H9 (cell line): ENCODE results near the gene SUN2. TPM values are rescaled to one million over a fixed set of nuclear protein-coding genes. Genes with fewer than 3 reads are reported as not detected.

Experiments
- DNase-seq: peaks from one replicate; pipeline ENCODE4 v3.0.0-alpha.2; 2017
- H2AFZ ChIP-seq: one replicate; pipeline ENCODE4 v1.6.1; 2013; ENCODE audit warnings: mild to moderate bottlenecking, low read length, control low read depth, moderate library complexity
- H2AK5ac ChIP-seq: 2 replicates; pipeline ENCODE4 v1.6.1; 2013; ENCODE audit warnings: low read length, control low read depth, mixed read lengths; ENCODE audit not compliant: insufficient read length
- H2BK120ac ChIP-seq: one replicate; pipeline ENCODE4 v1.6.1; 2013; ENCODE audit warnings: low read depth, mild to moderate bottlenecking, low read length, control low read depth, inconsistent platforms; ENCODE audit not compliant: poor library complexity, severe bottlenecking
- H2BK12ac ChIP-seq: 2 replicates; pipeline ENCODE4 v1.6.1; 2013; ENCODE audit warnings: low read length, control low read depth, mixed read lengths, low read depth; ENCODE audit not compliant: insufficient read length
- H2BK15ac ChIP-seq: 2 replicates; pipeline ENCODE4 v1.6.1; 2013; ENCODE audit warnings: low read depth, low read length, control low read depth
- H2BK20ac ChIP-seq: one replicate; pipeline ENCODE4 v1.6.1; 2013; ENCODE audit warnings: low read depth, mild to moderate bottlenecking, low read length, control low read depth, inconsistent platforms; ENCODE audit not compliant: poor library complexity, severe bottlenecking
- H2BK5ac ChIP-seq: 2 replicates; pipeline ENCODE4 v1.6.1; 2013; ENCODE audit warnings: low read length, control low read depth, mixed read lengths; ENCODE audit not compliant: insufficient read length
- H3K14ac ChIP-seq: 2 replicates; pipeline ENCODE4 v1.6.1; 2013; ENCODE audit warnings: low read length, control low read depth; ENCODE audit not compliant: insufficient read depth
- H3K18ac ChIP-seq: 2 replicates; pipeline ENCODE4 v1.6.1; 2013; ENCODE audit warnings: low read depth, mild to moderate bottlenecking, mixed read lengths, low read length, control low read depth; ENCODE audit not compliant: insufficient read length
- H3K23ac ChIP-seq: 2 replicates; pipeline ENCODE4 v1.6.1; 2013; ENCODE audit warnings: low read length, control low read depth, mixed read lengths, low read depth; ENCODE audit not compliant: insufficient read length
- H3K23me2 ChIP-seq: 2 replicates; pipeline ENCODE4 v1.6.1; 2013; ENCODE audit warnings: low read depth, mild to moderate bottlenecking, mixed read lengths, low read length, control low read depth; ENCODE audit not compliant: insufficient read length, poor library complexity, severe bottlenecking
- H3K27ac ChIP-seq: 2 replicates; pipeline ENCODE4 v1.5.1; 2013; ENCODE audit warnings: low read length, control low read depth, mixed read lengths, low read depth; ENCODE audit not compliant: insufficient read length
- H3K27me3 ChIP-seq: 2 replicates; pipeline ENCODE4 v1.6.1; 2013; ENCODE audit warnings: low read length, control low read depth, inconsistent platforms; ENCODE audit not compliant: insufficient read depth
- H3K4ac ChIP-seq: 2 replicates; pipeline ENCODE4 v1.6.1; 2013; ENCODE audit warnings: low read depth, mild to moderate bottlenecking, control low read depth, inconsistent platforms, low read length, moderate library complexity
- H3K4me1 ChIP-seq: 2 replicates; pipeline ENCODE4 v1.6.1; 2013; ENCODE audit warnings: low read length, control low read depth, inconsistent platforms; ENCODE audit not compliant: insufficient read depth
- H3K4me2 ChIP-seq: 2 replicates; pipeline ENCODE4 v1.6.1; 2013; ENCODE audit warnings: low read length, control low read depth, mixed read lengths; ENCODE audit not compliant: insufficient read length, insufficient read depth
- H3K56ac ChIP-seq: 2 replicates; pipeline ENCODE4 v1.6.1; 2013; ENCODE audit warnings: low read depth, mild to moderate bottlenecking, mixed read lengths, low read length, control low read depth; ENCODE audit not compliant: insufficient read length
- H3K79me1 ChIP-seq: 2 replicates; pipeline ENCODE4 v1.6.1; 2013; ENCODE audit warnings: low read depth, mild to moderate bottlenecking, moderate library complexity, low read length, control low read depth, inconsistent platforms; ENCODE audit not compliant: insufficient read depth, poor library complexity, severe bottlenecking
- H3K79me2 ChIP-seq: 2 replicates; pipeline ENCODE4 v1.6.1; 2013; ENCODE audit warnings: low read length, control low read depth, inconsistent platforms; ENCODE audit not compliant: insufficient read depth
- H3K9ac ChIP-seq: 2 replicates; pipeline ENCODE4 v1.6.1; 2013; ENCODE audit warnings: low read length, control low read depth, mixed read lengths; ENCODE audit not compliant: insufficient read length; ENCODE audit errors: extremely low read depth
- H3K9me3 ChIP-seq: one replicate; pipeline ENCODE4 v1.6.1; 2013; ENCODE audit warnings: low read depth, low read length, inconsistent platforms; ENCODE audit not compliant: control insufficient read depth
- H3T11ph ChIP-seq: one replicate; pipeline ENCODE4 v1.6.1; 2013; ENCODE audit warnings: mild to moderate bottlenecking, low read length, control low read depth, inconsistent platforms
- H4K20me1 ChIP-seq: one replicate; pipeline ENCODE4 v1.6.1; 2013; ENCODE audit not compliant: control insufficient read depth, insufficient read length, insufficient read depth
- H4K5ac ChIP-seq: 2 replicates; pipeline ENCODE4 v1.6.1; 2013; ENCODE audit warnings: low read depth, mild to moderate bottlenecking, mixed read lengths, low read length, control low read depth; ENCODE audit not compliant: insufficient read length
- H4K8ac ChIP-seq: replicated peaks from 2 replicates; pipeline ENCODE4 v1.6.1; 2013; ENCODE audit warnings: low read length, control low read depth, mixed read lengths, low read depth; ENCODE audit not compliant: insufficient read length
- H4K91ac ChIP-seq: 2 replicates; pipeline ENCODE4 v1.6.1; 2013; ENCODE audit warnings: low read depth, mild to moderate bottlenecking, moderate library complexity, mixed read lengths, low read length, control low read depth; ENCODE audit not compliant: insufficient read length
- H3K27ac Mint-ChIP-seq, 3 experiments: 2 replicates in 2 of 3; 3 replicates in 1 of 3; pipeline ENCODE4 v1.8.0; 2020 to 2021; ENCODE audit warnings: mixed read lengths in 3 of 3, mild to moderate bottlenecking in 1 of 3, moderate library complexity in 1 of 3
- H3K27me3 Mint-ChIP-seq: 2 replicates; pipeline ENCODE4 v1.8.0; 2021; ENCODE audit warnings: low read depth, mild to moderate bottlenecking, moderate library complexity, mixed read lengths
- H3K36me3 Mint-ChIP-seq, 3 experiments: 2 replicates in 2 of 3; 3 replicates in 1 of 3; pipeline ENCODE4 v1.8.0; 2020 to 2021; ENCODE audit warnings: low read depth in 3 of 3, mixed read lengths in 3 of 3; ENCODE audit not compliant: insufficient read depth in 1 of 3
- H3K4me1 Mint-ChIP-seq, 2 experiments: 2 replicates each; pipeline ENCODE4 v1.8.0; 2020; ENCODE audit warnings: mixed read lengths in 2 of 2
- H3K4me3 Mint-ChIP-seq, 2 experiments: 2 replicates in 1 of 2; 3 replicates in 1 of 2; pipeline ENCODE4 v1.8.0; 2020 to 2021; ENCODE audit warnings: mild to moderate bottlenecking in 2 of 2, mixed read lengths in 2 of 2, moderate library complexity in 1 of 2
- H3K9me3 Mint-ChIP-seq, 2 experiments: 2 replicates in 1 of 2; 3 replicates in 1 of 2; pipeline ENCODE4 v1.8.0; 2020; ENCODE audit warnings: mild to moderate bottlenecking in 2 of 2, mixed read lengths in 2 of 2, moderate library complexity in 1 of 2
- WGBS: extraction: QIAGEN DNeasy Blood & Tissue Kit; methylation state at CpG from one replicate; pipeline ENCODE4 v1.1.7; 2013; ENCODE audit warnings: missing lambda C conversion rate, low lambda C conversion rate, mixed read lengths; ENCODE audit not compliant: insufficient read length; ENCODE audit errors: extremely low coverage; 5-methylcytosine and 5-hydroxymethylcytosine counted together
- total RNA-seq: library from RNA; stranded (reverse); gene quantifications from 2 replicates; pipeline ENCODE4 v1.2.1, GENCODE V29; 2021
- TF ChIP-seq, protein P1 (sequence below): fragments of 200-600 bp; sonication (generic); conservative IDR thresholded peaks from 3 replicates; pipeline ENCODE4 v1.8.0; 2021; ENCODE audit warnings: antibody characterized with exemption, mild to moderate bottlenecking

Gene SUN2
- total RNA-seq, 1 experiment from 2014 or later: 12.0 TPM

- Histone ChIP-seq H2BK12ac (no peak overlapping the region), H3K14ac (no peak overlapping the region), H3K4me2 (no peak overlapping the region), H2BK120ac (no peak overlapping the region), H3K9me3 (peaks cover 5% of the 10 kb centered on the region), H3K79me2 (peaks cover 2% of the 10 kb centered on the region; the same call in 1 of the 2 replicates), H3K56ac (no peak overlapping the region), H4K8ac (no peak overlapping the region), H2AK5ac (no peak overlapping the region), H2BK20ac (no peak overlapping the region), H4K91ac (no peak overlapping the region), H3K4me1 (no peaks in the 10 kb centered on the region), H4K5ac (no peak overlapping the region), H3K23ac (no peak overlapping the region), H3K18ac (no peak overlapping the region), H2BK5ac (no peak overlapping the region), H2BK15ac (no peak overlapping the region), H3K4ac (no peak overlapping the region), H3K79me1 (peaks cover 2% of the 10 kb centered on the region), H3T11ph (no peak overlapping the region), H3K27me3 (no peaks in the 10 kb centered on the region), H3K9ac (no peak overlapping the region), H3K27ac (no peak overlapping the region), H3K23me2 (peaks cover 5% of the 10 kb centered on the region), H4K20me1 (no peaks in the 10 kb centered on the region), H2AFZ (no peak overlapping the region)
- Mint-ChIP-seq H3K4me1 (peaks cover 10 to 14% of the 10 kb centered on the region in 2 experiments), H3K4me3 (no peak overlapping the region), H3K36me3 (peaks cover 37 to 87% (median 72%) of the 10 kb centered on the region in 3 experiments), H3K9me3 (peaks cover 21 to 22% of the 10 kb centered on the region in 2 experiments), H3K27ac (no peak overlapping the region), H3K27me3 (no peaks in the 10 kb centered on the region)
- WGBS: no CpG with 5 or more reads among the region's 1 CpG
- no peak for DNase-seq
- TF ChIP-seq, protein P1, sequence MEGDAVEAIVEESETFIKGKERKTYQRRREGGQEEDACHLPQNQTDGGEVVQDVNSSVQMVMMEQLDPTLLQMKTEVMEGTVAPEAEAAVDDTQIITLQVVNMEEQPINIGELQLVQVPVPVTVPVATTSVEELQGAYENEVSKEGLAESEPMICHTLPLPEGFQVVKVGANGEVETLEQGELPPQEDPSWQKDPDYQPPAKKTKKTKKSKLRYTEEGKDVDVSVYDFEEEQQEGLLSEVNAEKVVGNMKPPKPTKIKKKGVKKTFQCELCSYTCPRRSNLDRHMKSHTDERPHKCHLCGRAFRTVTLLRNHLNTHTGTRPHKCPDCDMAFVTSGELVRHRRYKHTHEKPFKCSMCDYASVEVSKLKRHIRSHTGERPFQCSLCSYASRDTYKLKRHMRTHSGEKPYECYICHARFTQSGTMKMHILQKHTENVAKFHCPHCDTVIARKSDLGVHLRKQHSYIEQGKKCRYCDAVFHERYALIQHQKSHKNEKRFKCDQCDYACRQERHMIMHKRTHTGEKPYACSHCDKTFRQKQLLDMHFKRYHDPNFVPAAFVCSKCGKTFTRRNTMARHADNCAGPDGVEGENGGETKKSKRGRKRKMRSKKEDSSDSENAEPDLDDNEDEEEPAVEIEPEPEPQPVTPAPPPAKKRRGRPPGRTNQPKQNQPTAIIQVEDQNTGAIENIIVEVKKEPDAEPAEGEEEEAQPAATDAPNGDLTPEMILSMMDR: no peak
These were observed 70.0 kb downstream of the SUN2 start for GRCh38 chr22:38685761-38686160.
